H9 (cell line): ENCODE results near the gene TGFB1I1. TPM values are rescaled to one million over a fixed set of nuclear protein-coding genes. Genes with fewer than 3 reads are reported as not detected.

Source experiments
- DNase-seq: peaks from one replicate; pipeline ENCODE4 v3.0.0-alpha.2; 2017
- H2AFZ ChIP-seq: one replicate; pipeline ENCODE4 v1.6.1; 2013; ENCODE audit warnings: mild to moderate bottlenecking, low read length, control low read depth, moderate library complexity
- H2AK5ac ChIP-seq: 2 replicates; pipeline ENCODE4 v1.6.1; 2013; ENCODE audit warnings: low read length, control low read depth, mixed read lengths; ENCODE audit not compliant: insufficient read length
- H2BK120ac ChIP-seq: one replicate; pipeline ENCODE4 v1.6.1; 2013; ENCODE audit warnings: low read depth, mild to moderate bottlenecking, low read length, control low read depth, inconsistent platforms; ENCODE audit not compliant: poor library complexity, severe bottlenecking
- H2BK12ac ChIP-seq: 2 replicates; pipeline ENCODE4 v1.6.1; 2013; ENCODE audit warnings: low read length, control low read depth, mixed read lengths, low read depth; ENCODE audit not compliant: insufficient read length
- H2BK15ac ChIP-seq: 2 replicates; pipeline ENCODE4 v1.6.1; 2013; ENCODE audit warnings: low read depth, low read length, control low read depth
- H2BK20ac ChIP-seq: one replicate; pipeline ENCODE4 v1.6.1; 2013; ENCODE audit warnings: low read depth, mild to moderate bottlenecking, low read length, control low read depth, inconsistent platforms; ENCODE audit not compliant: poor library complexity, severe bottlenecking
- H2BK5ac ChIP-seq: 2 replicates; pipeline ENCODE4 v1.6.1; 2013; ENCODE audit warnings: low read length, control low read depth, mixed read lengths; ENCODE audit not compliant: insufficient read length
- H3K14ac ChIP-seq: 2 replicates; pipeline ENCODE4 v1.6.1; 2013; ENCODE audit warnings: low read length, control low read depth; ENCODE audit not compliant: insufficient read depth
- H3K18ac ChIP-seq: 2 replicates; pipeline ENCODE4 v1.6.1; 2013; ENCODE audit warnings: low read depth, mild to moderate bottlenecking, mixed read lengths, low read length, control low read depth; ENCODE audit not compliant: insufficient read length
- H3K23ac ChIP-seq: 2 replicates; pipeline ENCODE4 v1.6.1; 2013; ENCODE audit warnings: low read length, control low read depth, mixed read lengths, low read depth; ENCODE audit not compliant: insufficient read length
- H3K23me2 ChIP-seq: 2 replicates; pipeline ENCODE4 v1.6.1; 2013; ENCODE audit warnings: low read depth, mild to moderate bottlenecking, mixed read lengths, low read length, control low read depth; ENCODE audit not compliant: insufficient read length, poor library complexity, severe bottlenecking
- H3K27ac ChIP-seq: 2 replicates; pipeline ENCODE4 v1.5.1; 2013; ENCODE audit warnings: low read length, control low read depth, mixed read lengths, low read depth; ENCODE audit not compliant: insufficient read length
- H3K27me3 ChIP-seq: 2 replicates; pipeline ENCODE4 v1.6.1; 2013; ENCODE audit warnings: low read length, control low read depth, inconsistent platforms; ENCODE audit not compliant: insufficient read depth
- H3K4ac ChIP-seq: 2 replicates; pipeline ENCODE4 v1.6.1; 2013; ENCODE audit warnings: low read depth, mild to moderate bottlenecking, control low read depth, inconsistent platforms, low read length, moderate library complexity
- H3K4me1 ChIP-seq: 2 replicates; pipeline ENCODE4 v1.6.1; 2013; ENCODE audit warnings: low read length, control low read depth, inconsistent platforms; ENCODE audit not compliant: insufficient read depth
- H3K4me2 ChIP-seq: 2 replicates; pipeline ENCODE4 v1.6.1; 2013; ENCODE audit warnings: low read length, control low read depth, mixed read lengths; ENCODE audit not compliant: insufficient read length, insufficient read depth
- H3K56ac ChIP-seq: 2 replicates; pipeline ENCODE4 v1.6.1; 2013; ENCODE audit warnings: low read depth, mild to moderate bottlenecking, mixed read lengths, low read length, control low read depth; ENCODE audit not compliant: insufficient read length
- H3K79me1 ChIP-seq: 2 replicates; pipeline ENCODE4 v1.6.1; 2013; ENCODE audit warnings: low read depth, mild to moderate bottlenecking, moderate library complexity, low read length, control low read depth, inconsistent platforms; ENCODE audit not compliant: insufficient read depth, poor library complexity, severe bottlenecking
- H3K79me2 ChIP-seq: 2 replicates; pipeline ENCODE4 v1.6.1; 2013; ENCODE audit warnings: low read length, control low read depth, inconsistent platforms; ENCODE audit not compliant: insufficient read depth
- H3K9ac ChIP-seq: 2 replicates; pipeline ENCODE4 v1.6.1; 2013; ENCODE audit warnings: low read length, control low read depth, mixed read lengths; ENCODE audit not compliant: insufficient read length; ENCODE audit errors: extremely low read depth
- H3K9me3 ChIP-seq: one replicate; pipeline ENCODE4 v1.6.1; 2013; ENCODE audit warnings: low read depth, low read length, inconsistent platforms; ENCODE audit not compliant: control insufficient read depth
- H3T11ph ChIP-seq: one replicate; pipeline ENCODE4 v1.6.1; 2013; ENCODE audit warnings: mild to moderate bottlenecking, low read length, control low read depth, inconsistent platforms
- H4K20me1 ChIP-seq: one replicate; pipeline ENCODE4 v1.6.1; 2013; ENCODE audit not compliant: control insufficient read depth, insufficient read length, insufficient read depth
- H4K5ac ChIP-seq: 2 replicates; pipeline ENCODE4 v1.6.1; 2013; ENCODE audit warnings: low read depth, mild to moderate bottlenecking, mixed read lengths, low read length, control low read depth; ENCODE audit not compliant: insufficient read length
- H4K8ac ChIP-seq: replicated peaks from 2 replicates; pipeline ENCODE4 v1.6.1; 2013; ENCODE audit warnings: low read length, control low read depth, mixed read lengths, low read depth; ENCODE audit not compliant: insufficient read length
- H4K91ac ChIP-seq: 2 replicates; pipeline ENCODE4 v1.6.1; 2013; ENCODE audit warnings: low read depth, mild to moderate bottlenecking, moderate library complexity, mixed read lengths, low read length, control low read depth; ENCODE audit not compliant: insufficient read length
- H3K27ac Mint-ChIP-seq, 3 experiments: 2 replicates in 2 of 3; 3 replicates in 1 of 3; pipeline ENCODE4 v1.8.0; 2020 to 2021; ENCODE audit warnings: mixed read lengths in 3 of 3, mild to moderate bottlenecking in 1 of 3, moderate library complexity in 1 of 3
- H3K27me3 Mint-ChIP-seq: 2 replicates; pipeline ENCODE4 v1.8.0; 2021; ENCODE audit warnings: low read depth, mild to moderate bottlenecking, moderate library complexity, mixed read lengths
- H3K36me3 Mint-ChIP-seq, 3 experiments: 2 replicates in 2 of 3; 3 replicates in 1 of 3; pipeline ENCODE4 v1.8.0; 2020 to 2021; ENCODE audit warnings: low read depth in 3 of 3, mixed read lengths in 3 of 3; ENCODE audit not compliant: insufficient read depth in 1 of 3
- H3K4me1 Mint-ChIP-seq, 2 experiments: 2 replicates each; pipeline ENCODE4 v1.8.0; 2020; ENCODE audit warnings: mixed read lengths in 2 of 2
- H3K4me3 Mint-ChIP-seq, 2 experiments: 2 replicates in 1 of 2; 3 replicates in 1 of 2; pipeline ENCODE4 v1.8.0; 2020 to 2021; ENCODE audit warnings: mild to moderate bottlenecking in 2 of 2, mixed read lengths in 2 of 2, moderate library complexity in 1 of 2
- H3K9me3 Mint-ChIP-seq, 2 experiments: 2 replicates in 1 of 2; 3 replicates in 1 of 2; pipeline ENCODE4 v1.8.0; 2020; ENCODE audit warnings: mild to moderate bottlenecking in 2 of 2, mixed read lengths in 2 of 2, moderate library complexity in 1 of 2
- CTCF ChIP-seq: fragments of 200-600 bp; sonication (generic); conservative IDR thresholded peaks from 3 replicates; pipeline ENCODE4 v1.8.0; 2021; ENCODE audit warnings: antibody characterized with exemption, mild to moderate bottlenecking
- WGBS: extraction: QIAGEN DNeasy Blood & Tissue Kit; methylation state at CpG from one replicate; pipeline ENCODE4 v1.1.7; 2013; ENCODE audit warnings: missing lambda C conversion rate, low lambda C conversion rate, mixed read lengths; ENCODE audit not compliant: insufficient read length; ENCODE audit errors: extremely low coverage; 5-methylcytosine and 5-hydroxymethylcytosine counted together
- total RNA-seq: library from RNA; stranded (reverse); gene quantifications from 2 replicates; pipeline ENCODE4 v1.2.1, GENCODE V29; 2021

The TGFB1I1 gene
- total RNA-seq, 1 experiment from 2014 or later: 15.4 TPM

- TF ChIP-seq CTCF: peak; percentile 71
- H3K4ac ChIP-seq: no peak overlapping the region
- H3K27ac Mint-ChIP-seq: peak overlapping the region in 1 of 3 experiments; percentile 5; a peak in 2 of 7 replicates
- peaks cover 3% of the 10 kb centered on the region for H3K27me3 Mint-ChIP-seq
- no peak overlapping the region for H2BK5ac ChIP-seq
- no peak overlapping the region for H2BK15ac ChIP-seq
- no peak overlapping the region for H4K91ac ChIP-seq
- no peak overlapping the region for H3K4me2 ChIP-seq
- no peak overlapping the region for H3T11ph ChIP-seq
- DNase-seq: peak; percentile 74
- no peak overlapping the region for H2BK20ac ChIP-seq
- no peak overlapping the region for H2BK120ac ChIP-seq
- no CpG with 5 or more reads among the region's 11 CpGs for WGBS
- peaks cover 3% of the 10 kb centered on the region for H3K79me1 ChIP-seq
- peaks cover 9% of the 10 kb centered on the region; the same call in 1 of the 2 replicates for H3K4me1 ChIP-seq
- no peaks in the 10 kb centered on the region for H3K9me3 Mint-ChIP-seq
- H2AK5ac ChIP-seq: no peak overlapping the region
- no peak overlapping the region for H3K56ac ChIP-seq
- peaks cover 0 to 5% (median 0%) of the 10 kb centered on the region in 3 experiments; a peak in 4 of 7 replicates for H3K36me3 Mint-ChIP-seq
- no peaks in the 10 kb centered on the region for H3K27me3 ChIP-seq
- H3K27ac ChIP-seq: no peak overlapping the region
- no peak overlapping the region for H3K9ac ChIP-seq
- peaks cover 29 to 38% of the 10 kb centered on the region in 2 experiments for H3K4me1 Mint-ChIP-seq
- H3K79me2 ChIP-seq: no peaks in the 10 kb centered on the region; the same call in 1 of the 2 replicates
- no peaks in the 10 kb centered on the region for H4K20me1 ChIP-seq
- H2AFZ ChIP-seq: no peak overlapping the region
- H2BK12ac ChIP-seq: no peak overlapping the region
- H4K8ac ChIP-seq: no peak overlapping the region
- no peak overlapping the region for H3K23ac ChIP-seq
- H3K9me3 ChIP-seq: no peaks in the 10 kb centered on the region
- H4K5ac ChIP-seq: no peak overlapping the region
- H3K18ac ChIP-seq: no peak overlapping the region
- H3K23me2 ChIP-seq: no peaks in the 10 kb centered on the region
- no peak overlapping the region for H3K14ac ChIP-seq
- H3K4me3 Mint-ChIP-seq: peak overlapping the region in 1 of 2 experiments; percentile 5; a peak in 1 of 5 replicates
Measured at GRCh38 chr16:31451681-31452351, 20.1 kb upstream of the TGFB1I1 start.
